ENCODE results near the gene FAM170B. TPM values are rescaled to one million over a fixed set of nuclear protein-coding genes. Genes with fewer than 3 reads are reported as not detected.

FAM170B gene
- total RNA-seq, 1 donor from 2014 or later = not detected

GRCh38 chr10:49106451-49106850 is 27.4 kb downstream of the FAM170B start:
- peak; percentile 49 for DNase-seq (ENCODE audit: low spot score)

- DNase-seq (ENCODE audit: low spot score) = no peak
Observed at GRCh38 chr10:49105076-49105475, 28.7 kb downstream of the FAM170B start.

GRCh38 chr10:49104323-49104722 is 29.5 kb downstream of the FAM170B start:
- no peak for DNase-seq (ENCODE audit: low spot score)

GRCh38 chr10:49103761-49104160 is 30.1 kb downstream of the FAM170B start:
- DNase-seq (ENCODE audit: low spot score) = no peak

- DNase-seq (ENCODE audit: low spot score) = no peak
Observed at GRCh38 chr10:49099046-49099445, 34.8 kb downstream of the FAM170B start.

GRCh38 chr10:49096890-49097445 is 36.9 kb downstream of the FAM170B start:
- DNase-seq (ENCODE audit: low spot score) = no peak

- DNase-seq (ENCODE audit: low spot score) = no peak
Observed at GRCh38 chr10:49094646-49095045, 39.2 kb downstream of the FAM170B start.

GRCh38 chr10:49093922-49094321 is 39.9 kb downstream of the FAM170B start:
- no peak for DNase-seq (ENCODE audit: low spot score)

GRCh38 chr10:49092477-49092876 is 41.3 kb downstream of the FAM170B start:
- DNase-seq (ENCODE audit: low spot score) = no peak

- DNase-seq (ENCODE audit: low spot score) = no peak
Observed at GRCh38 chr10:49091450-49092210, 42.2 kb downstream of the FAM170B start.

- no peak for DNase-seq (ENCODE audit: low spot score)
Observed at GRCh38 chr10:49090696-49091380, 43.0 kb downstream of the FAM170B start.

GRCh38 chr10:49090189-49090575 is 43.6 kb downstream of the FAM170B start:
- DNase-seq (ENCODE audit: low spot score) = no peak

- DNase-seq (ENCODE audit: low spot score) = no peak
Observed at GRCh38 chr10:49089557-49090188, 44.1 kb downstream of the FAM170B start.

- DNase-seq (ENCODE audit: low spot score) = no peak
Observed at GRCh38 chr10:49089152-49089551, 44.7 kb downstream of the FAM170B start.

GRCh38 chr10:49086889-49087288 is 46.9 kb downstream of the FAM170B start:
- no peak for DNase-seq (ENCODE audit: low spot score)

GRCh38 chr10:49083261-49083660 is 50.6 kb downstream of the FAM170B start:
- DNase-seq (ENCODE audit: low spot score) = peak; percentile 26

GRCh38 chr10:49082766-49083165 is 51.1 kb downstream of the FAM170B start:
- DNase-seq (ENCODE audit: low spot score) = no peak

GRCh38 chr10:49081547-49082275 is 52.1 kb downstream of the FAM170B start:
- DNase-seq (ENCODE audit: low spot score) = no peak
